Measurements from ENCODE around the gene MAP4K3.
"Not testable (repeated sequence)": the region's sequence is repeated elsewhere in the genome, so short reads cannot be mapped to it uniquely, and the experiment has no call there.

Gene MAP4K3

DNA sequence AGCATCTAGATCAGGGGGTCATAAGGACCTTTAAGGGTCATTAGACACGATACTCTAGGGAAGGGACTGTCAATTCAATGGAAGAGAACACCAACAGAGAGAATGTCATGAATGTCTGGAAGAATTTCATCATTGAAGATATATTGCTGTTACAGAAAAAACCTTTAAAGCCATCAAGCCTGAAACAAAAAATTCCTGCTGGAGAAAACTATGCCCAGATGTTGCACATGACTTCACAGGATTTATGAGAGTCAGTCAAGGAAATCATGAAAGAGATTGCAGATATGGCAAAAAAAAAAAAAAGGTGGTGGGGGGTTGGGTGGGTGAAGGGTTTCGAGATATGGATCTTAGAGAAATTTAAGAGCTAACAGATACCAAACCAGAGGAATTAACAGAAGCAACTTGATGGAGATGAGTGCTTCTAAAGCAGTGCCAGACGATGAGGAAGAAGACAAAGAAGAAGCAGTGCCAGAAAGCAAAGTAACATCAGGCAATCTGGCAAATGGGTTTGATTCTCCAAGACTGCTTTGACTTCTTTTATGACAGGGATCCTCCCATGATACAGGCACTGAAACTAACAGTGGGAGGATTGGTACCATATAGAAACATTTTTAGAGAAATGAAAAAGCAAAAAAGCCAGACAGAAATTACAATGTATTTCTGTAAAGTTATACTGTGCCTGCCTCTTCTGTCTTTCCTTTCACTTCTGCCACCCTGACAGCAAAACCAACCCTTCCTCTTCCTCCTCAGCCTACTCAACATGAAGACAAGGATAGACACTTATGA lies 28.5 kb downstream of the MAP4K3 start:
- no peak for DNase-seq (ENCODE audit: low spot score)

DNA sequence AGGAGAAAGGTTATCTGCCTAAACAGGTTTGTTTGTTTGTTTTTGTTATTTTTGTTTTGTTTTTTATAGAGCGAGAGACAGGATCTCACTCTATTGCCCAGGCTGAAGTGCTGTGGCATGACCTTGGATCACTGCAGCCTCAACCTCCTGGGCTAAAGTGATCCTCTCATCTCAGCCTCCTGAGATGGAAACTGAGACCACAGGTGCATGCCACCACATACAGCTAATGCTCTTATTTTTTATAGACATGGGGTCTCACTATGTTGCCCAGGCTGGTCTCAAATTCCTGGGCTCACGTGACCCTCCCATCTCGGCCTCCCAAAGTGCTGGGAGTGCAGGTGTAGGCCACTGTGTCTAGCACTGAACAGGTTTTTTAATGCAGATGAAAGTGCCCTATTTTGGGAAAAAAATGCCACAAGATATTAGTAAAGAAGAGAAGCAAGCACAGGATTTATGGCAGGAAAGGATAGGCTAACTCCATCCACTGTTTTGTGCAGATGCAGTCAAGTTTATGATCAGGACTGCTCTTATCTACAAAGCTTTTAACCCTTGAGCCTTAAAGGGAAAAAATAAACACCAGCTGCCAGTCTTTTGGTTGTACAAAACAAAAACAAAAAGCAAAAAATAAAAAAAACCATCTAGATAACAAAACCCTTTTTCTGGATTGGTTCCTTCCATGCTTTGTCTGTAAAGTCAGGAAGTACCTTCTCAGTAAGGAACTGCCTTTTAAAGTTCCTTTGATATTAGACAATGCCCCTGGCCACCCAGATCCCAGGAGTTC lies 29.4 kb downstream of the MAP4K3 start:
- DNase-seq (ENCODE audit: low spot score): no peak

DNA sequence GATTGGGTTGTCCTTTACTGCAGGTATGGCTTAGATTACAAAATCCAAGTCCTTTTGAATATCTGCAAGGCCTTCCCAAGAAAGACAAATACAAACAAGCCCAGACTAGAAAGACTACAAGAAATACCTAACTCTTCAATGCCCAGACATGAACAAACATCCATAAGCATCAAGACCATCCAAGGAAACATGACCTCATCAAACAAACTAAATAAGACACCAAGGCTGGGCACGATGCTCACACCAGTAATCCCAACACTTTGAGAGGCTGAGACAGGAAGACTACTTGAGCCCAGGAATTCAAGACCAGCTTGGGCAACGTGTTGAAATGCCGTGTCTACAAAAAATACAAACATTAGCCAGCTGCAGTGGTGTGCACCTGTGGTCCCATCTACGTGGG lies 31.7 kb downstream of the MAP4K3 start:
- no peak for DNase-seq (ENCODE audit: low spot score)

DNA sequence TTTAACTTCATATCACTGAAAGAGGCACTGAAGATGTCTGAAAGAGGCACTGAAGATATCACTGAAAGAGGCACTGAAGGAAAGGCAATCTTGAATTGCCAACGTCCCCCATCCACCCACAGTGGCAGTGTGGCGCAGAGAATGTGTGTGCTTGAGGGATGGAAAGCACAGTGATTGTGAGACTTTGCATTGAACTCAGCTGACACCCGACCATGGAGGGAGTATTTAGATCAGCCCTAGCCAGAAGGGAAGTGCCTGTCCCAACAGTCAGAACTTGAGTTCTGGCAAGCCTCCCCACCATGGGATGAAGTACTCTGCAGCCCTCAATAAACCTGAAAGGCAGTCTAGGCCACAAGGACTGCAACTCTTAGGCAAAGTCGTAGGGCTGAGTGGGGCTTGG lies 33.8 kb downstream of the MAP4K3 start:
- no peak for DNase-seq (ENCODE audit: low spot score)

DNA sequence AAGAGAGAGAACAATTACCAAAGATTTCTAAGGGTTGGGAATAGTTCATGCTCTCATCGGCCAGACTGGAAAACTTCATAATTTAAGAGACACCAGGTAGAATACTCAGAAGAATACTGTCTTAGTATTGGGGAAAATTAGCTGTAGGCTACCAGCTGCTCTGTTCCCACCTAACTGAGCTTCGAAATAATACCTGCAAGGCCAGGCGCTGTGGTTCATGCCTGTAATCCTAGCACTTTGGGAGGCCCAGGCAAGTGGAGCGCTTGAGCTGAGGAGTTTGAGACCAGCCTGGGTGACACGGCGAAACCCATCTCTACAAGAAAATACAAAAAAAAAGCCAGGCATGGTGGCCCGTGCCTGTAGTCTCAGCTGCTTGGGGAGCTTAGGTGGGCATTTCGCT lies 35.8 kb downstream of the MAP4K3 start:
- DNase-seq (ENCODE audit: low spot score): no peak

DNA sequence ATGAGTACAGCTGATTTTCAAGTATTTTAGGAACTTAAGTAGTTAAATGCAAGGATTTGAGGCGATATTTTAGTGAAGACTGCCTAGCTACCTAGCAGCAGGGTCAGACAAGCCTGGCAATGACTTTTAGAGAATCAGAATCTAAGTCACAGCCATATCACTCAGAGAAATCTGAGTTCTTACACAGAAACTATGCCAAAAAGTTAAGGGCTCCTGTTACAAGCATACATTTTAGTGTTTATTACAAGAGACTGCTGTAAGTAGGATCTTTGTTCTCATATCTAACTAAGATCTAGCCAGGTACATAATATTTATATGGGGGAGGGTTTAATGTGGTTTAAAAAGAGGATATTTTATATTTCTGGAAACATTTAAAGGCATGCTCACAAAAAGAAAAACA lies 37.5 kb downstream of the MAP4K3 start:
- DNase-seq (ENCODE audit: low spot score): no peak

DNA sequence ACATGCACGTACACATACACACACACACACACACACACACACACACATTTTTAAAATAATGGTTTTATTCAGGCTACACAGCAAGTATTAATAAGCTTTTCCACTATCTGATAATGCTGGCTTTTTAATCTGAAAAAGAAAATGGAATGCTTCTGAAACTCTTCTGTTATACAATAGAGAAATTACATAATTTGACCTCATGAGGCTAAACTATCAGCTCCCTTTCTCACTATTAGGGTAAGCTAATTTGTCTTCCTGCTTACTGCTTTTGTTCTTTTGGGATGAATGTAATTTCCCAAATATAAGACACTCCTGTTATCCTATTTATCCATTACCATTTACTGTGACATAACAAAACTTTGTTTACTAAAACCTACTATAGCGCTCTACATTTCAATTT lies 41.8 kb downstream of the MAP4K3 start:
- DNase-seq (ENCODE audit: low spot score): no peak

DNA sequence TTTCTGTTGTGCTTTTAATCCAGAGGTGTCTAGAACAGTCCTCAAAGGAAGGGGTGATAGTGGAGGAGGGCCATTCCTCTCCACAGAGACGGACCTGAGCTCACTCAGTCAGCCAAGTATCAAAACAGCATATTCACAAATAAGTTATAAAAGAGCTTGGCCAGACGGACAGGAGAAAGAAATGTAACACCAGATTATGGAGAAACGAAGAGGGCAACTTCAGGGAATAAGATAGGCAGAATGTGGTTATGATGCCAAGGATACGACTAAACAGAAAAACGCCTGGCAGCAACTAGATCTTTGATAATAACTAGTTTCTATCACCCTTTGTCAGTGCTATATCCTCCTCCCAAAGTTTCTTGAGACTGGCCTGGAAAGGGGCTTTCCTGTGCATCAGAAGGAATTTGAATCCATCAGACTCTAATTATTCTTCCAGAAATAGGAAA lies 42.5 kb downstream of the MAP4K3 start:
- DNase-seq (ENCODE audit: low spot score): no peak

DNA sequence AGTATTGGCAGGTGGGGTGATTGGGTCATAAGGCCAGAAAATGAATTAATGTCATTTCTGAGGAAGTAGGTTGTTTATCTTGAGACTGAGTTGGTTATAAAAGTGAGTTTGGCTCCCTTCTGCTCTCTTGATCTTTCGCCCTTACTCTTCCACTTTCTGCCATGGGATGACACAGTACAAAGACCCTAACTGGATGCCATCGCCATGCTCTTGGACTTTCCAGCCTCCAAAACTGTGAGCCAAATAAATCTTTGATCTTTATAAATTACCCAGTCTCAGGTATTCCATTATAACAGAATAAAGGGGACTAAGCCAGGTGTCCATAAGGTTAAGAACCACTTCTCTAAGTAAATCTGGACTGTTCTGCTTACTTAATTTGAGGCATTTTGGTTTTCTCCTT lies 44.4 kb downstream of the MAP4K3 start:
- DNase-seq (ENCODE audit: low spot score): no peak

DNA sequence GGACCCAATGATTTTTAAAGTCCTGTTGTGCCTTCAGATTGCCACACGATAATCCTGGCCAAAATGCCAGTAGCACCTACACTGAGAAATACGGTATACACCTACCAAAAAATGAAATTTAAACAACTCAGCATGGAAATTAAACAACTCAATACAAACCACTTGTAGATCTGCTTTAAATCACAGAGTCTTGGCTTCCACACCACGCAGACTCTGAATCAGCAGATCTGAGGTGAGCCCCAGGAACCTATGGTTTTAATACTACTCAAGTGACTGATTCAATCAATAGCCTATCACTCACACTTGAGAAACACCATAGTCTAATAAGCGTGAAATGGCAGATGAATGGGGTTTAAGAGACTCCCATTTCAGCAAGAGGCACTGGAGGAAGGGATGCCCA lies 46.9 kb downstream of the MAP4K3 start:
- no peak for DNase-seq (ENCODE audit: low spot score)

DNA sequence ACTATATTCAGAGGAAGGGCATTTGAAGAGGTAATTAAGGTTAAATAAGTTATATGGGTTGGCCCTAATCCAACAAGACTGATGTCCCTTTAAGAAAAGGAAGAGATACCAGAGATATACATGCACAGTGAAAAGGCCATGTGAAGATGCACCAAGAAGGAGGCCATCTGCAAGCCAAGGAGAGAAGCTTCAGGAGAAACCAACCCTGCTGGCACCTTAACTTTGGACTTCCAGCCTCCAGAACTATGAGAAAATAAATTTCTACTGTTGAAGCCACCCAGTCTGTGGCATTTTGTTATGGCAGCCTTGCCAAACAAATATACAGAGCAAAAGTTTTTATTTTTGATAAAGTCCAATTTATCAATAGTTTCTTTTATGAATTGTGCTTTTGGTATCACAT lies 51.0 kb downstream of the MAP4K3 start:
- no peak for DNase-seq (ENCODE audit: low spot score)

DNA sequence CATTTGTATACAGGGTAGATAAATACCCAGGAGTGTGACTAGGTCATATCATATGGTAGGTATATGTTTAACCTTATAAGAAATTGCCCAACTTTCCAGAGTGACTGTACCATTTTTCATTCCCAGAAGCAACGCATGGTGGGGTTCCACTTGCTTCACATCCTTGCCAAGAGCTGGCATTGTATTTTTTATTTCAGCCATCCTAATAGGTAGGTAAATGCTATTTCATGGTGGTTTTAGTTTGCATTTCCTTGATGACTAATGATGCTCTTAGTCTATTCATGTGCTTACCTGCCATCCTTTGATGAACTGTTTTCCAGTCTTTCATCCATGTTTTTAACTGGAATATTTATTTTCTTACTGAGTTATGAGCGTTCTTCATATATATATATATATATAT lies 51.9 kb downstream of the MAP4K3 start:
- DNase-seq (ENCODE audit: low spot score): no peak

DNA sequence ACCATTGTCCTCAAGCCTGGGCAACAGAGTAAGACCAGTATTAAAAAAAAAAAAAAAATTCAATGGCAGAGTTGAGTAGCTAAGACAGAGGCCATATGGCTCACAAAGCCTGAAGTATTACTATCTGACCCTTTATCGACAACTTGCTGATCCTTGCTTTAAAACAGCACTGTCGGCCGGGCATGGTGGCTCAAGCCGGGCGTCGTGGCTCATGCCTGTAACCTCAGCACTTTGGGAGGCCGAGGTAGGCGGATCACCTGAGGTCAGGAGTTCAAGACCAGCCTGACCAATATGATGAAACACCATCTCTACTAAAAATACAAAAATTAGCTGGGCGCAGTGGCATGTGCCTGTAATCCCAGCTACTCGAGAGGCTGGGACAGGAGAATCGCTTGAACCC lies 53.0 kb downstream of the MAP4K3 start:
- not testable (repeated sequence) for DNase-seq (ENCODE audit: low spot score)

DNA sequence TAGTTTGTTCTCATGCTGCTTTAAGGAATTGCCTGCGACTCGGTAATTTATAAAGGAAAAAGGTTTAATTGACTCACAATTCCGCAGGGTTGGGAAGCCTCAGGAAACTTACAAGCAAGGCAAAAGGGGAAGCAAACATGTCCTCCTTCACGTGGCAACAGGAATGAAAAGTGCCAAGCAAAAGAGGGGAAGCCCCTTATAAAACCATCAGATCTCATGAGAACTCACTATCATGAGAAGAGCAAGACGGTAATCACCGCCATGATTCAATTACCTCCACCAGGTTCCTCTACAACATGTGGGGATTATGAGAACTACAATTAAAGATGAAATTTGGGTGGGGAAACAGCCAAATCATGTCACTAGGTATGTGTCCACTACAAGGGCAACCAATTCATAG lies 53.9 kb downstream of the MAP4K3 start:
- no peak for DNase-seq (ENCODE audit: low spot score)

DNA sequence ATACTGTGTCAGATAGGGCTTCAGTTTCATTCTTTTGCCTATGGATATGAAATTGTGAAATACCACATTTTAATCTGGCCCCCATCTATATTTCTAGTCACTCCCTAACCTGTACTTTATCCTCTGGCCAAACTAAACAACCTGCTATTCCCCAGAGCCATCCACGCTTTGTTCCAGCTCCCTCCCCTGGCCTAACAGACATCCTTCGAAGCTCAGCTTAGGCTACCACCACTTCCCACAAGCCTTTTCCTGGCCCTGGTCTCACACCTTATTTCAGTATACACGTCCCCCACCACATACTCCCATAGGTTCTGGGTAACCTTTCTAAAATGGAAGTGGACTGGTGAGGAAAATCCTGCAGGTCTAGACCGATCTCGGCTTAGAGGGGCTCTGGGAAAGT lies 55.4 kb downstream of the MAP4K3 start:
- DNase-seq (ENCODE audit: low spot score): no peak

DNA sequence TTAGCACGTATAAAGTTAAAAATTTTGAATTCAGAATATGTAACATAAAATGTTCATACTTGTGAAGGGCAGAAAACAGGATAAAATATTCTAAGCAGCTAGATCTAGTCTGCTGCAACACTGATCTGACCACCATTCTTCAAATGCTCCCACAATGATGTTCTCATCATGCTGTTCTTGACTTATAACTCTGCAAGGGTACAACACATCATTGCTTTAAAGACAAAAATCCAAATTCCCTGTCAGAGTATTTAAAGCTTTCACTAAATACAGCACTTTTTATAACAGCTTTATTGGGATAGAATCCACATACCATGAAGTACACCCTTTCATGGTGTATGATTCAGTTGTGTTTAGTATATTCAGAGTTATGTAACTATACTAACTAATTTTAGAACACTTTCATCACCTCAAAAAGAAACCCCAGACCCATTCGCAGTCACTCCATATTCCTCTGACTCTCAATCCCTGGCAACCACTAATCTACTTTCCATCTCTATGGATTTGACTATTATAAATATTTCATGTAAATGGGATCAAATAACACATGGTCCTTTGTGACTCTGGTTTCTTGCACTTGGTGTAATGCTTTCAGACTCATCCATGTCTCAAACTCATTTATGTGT lies 56.4 kb downstream of the MAP4K3 start:
- no peak for DNase-seq (ENCODE audit: low spot score)

DNA sequence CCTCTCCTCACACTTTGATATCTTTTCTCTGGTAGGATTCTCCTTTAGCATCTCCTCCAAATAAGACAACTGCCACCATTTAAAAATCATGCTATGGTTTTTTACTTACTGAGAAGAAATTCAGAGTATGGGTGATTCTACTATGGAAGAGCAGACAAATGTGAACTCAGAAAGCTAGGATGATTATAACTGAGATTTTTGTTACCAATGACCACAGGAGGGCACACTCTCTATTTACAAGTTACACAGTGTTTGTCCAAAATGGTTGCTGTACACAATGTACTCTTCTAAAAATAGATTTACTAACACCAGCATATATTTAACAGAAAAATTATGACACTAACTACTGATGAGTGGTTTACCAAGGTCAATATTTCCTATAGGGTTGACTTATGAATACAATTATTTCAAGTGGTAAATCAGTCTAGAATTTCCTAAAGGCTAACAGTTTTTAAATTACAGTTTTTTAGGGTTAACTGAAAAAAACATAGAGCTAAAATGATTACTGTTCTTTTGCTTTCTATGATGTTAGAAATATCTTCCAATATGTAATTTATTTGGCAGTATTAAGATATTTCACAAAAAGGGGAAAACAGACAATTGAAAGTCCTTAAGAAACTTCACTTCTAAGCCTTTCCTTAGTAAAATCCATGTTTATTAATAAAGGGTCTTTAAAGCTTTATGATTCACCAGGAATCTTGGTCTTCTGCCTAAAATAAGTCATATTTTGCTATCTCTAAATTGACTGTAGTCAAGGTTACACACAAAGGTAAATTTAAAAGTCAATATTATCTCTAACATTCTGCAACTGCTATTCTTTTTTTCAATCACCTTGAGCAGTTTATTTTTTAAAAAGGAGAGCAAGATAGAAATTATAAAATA lies 57.2 kb downstream of the MAP4K3 start:
- DNase-seq (ENCODE audit: low spot score): no peak

DNA sequence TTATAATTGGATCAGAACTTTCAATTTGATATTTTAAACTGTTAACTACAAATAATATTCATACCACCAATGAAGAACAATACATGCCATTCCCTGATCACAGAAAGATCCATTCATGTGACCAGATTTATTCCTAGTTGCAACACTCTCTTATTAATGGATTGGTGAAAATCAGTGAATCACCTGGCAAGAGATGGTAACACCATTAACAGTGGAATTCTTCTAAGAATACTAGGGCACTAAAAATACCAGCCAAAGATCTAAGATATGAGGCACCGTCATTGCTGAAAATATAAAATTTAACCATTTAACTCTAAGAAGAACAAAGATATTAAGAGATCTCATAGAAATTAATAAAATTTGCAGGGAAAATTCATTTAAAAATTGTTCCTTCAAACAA lies 58.1 kb downstream of the MAP4K3 start:
- DNase-seq (ENCODE audit: low spot score): no peak

DNA sequence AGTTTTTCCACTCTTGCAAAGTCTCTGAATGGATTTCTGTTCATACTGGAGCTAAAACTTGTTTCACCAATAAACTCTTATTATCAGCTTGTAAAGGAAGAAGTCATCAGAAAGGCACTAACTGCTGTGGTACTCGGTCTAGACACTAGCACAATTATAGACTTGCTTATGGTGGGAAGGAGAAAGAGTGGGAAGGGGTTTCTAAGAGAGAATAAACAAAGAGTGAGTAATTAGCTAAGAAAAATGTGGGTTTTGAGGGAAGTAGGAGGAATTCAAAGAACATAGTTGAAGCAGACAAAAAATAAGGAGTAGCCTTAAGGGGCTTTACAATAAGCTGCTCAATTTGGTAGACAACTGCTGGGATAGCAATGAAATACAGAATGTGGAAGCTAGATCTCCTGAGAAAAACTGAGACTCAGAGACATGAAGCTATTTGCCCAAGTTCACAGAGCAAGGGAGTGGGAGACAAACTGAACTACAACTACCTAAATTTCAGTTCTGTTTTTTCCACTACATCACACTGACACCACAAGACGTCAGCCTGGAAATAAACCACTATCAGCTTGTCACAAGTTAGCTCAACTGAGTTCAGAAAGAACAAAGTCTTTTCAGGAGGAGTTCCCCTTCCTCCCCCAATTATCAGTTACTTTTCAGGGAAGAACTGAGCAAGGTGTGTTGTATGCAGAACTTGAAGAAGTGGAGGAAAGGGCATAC lies 59.7 kb downstream of the MAP4K3 start:
- DNase-seq (ENCODE audit: low spot score): no peak

DNA sequence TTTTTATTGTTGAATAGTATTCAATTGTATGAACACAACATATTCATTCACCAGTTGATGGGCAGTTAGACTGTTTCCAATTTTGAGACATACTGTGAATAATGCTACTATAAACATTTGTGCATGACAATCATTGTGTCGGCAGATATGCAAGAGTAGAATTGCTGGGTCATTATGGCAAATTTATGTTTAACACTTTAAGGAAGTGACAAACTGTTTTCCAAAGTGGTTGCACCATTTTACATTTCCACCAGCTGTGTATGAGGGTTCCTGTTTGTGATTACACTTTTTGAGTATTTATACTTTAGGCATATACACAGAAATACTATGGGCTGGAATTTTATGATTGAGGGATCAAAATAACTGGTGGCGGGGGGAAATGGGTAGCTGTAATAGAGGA lies 61.2 kb downstream of the MAP4K3 start:
- no peak for DNase-seq (ENCODE audit: low spot score)

DNA sequence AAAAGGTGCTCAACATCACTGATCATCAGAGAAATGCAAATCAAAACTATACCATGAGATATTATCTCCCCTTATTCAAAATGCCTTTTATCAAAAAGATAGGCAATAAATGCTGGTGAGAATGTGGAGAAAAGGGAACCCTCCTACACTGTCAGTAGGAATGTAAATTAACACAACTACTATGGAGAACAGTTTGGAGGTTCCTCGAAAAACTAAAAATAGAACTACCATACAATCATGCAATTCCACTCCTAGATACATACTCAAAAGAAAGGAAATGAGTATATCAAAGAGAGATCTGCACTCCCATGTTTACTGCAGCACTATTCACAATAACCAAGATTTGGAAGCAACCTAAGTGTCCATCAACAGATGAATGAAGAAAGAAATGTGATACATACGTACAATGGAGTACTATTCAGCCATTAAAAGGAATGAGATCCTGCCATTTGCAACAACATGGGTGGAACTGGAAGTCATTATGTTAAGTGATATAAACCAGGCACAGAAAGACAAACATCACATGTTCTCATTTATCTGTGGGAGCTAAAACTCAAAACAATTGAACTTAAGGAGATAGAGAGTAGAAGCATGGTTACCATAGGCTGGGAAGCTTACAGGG lies 63.8 kb downstream of the MAP4K3 start:
- no peak for DNase-seq (ENCODE audit: low spot score)

Measured in CD4-positive, alpha-beta T cell treated with Interleukin-15 for 4 hours (primary cell).